Retinal pigment epithelial cell (primary cell): ENCODE data around the gene NPEPL1.

Experiments used
- DNase-seq: peaks from one replicate; pipeline ENCODE4 v3.0.0-alpha.2; 2010; ENCODE audit warnings: low read depth
- H3K4me3 ChIP-seq: 2 replicates; pipeline ENCODE4 v1.5.1; 2011; ENCODE audit warnings: mild to moderate bottlenecking, low read length, control low read depth, moderate library complexity
- CTCF ChIP-seq: conservative IDR thresholded peaks from 2 replicates; pipeline ENCODE4 v1.5.1; 2011; ENCODE audit warnings: low read depth, low read length, control low read depth, inconsistent platforms

NPEPL1 gene

GRCh38 chr20:58685988-58686387 is 6.6 kb upstream of the NPEPL1 start:
- TF ChIP-seq CTCF: no peak
- no peak for DNase-seq

GRCh38 chr20:58688414-58688813 is 4.2 kb upstream of the NPEPL1 start:
- no peak for TF ChIP-seq CTCF
- no peak for DNase-seq
- H3K4me3 ChIP-seq: no peak overlapping the region

More at GRCh38 chr20:58685988-58686387, 6.6 kb upstream of the NPEPL1 start:
- no peak overlapping the region for H3K4me3 ChIP-seq

GRCh38 chr20:58688840-58689239 is 3.8 kb upstream of the NPEPL1 start:
- no peak for DNase-seq
- H3K4me3 ChIP-seq: no peak overlapping the region
- no peak for TF ChIP-seq CTCF

DNA sequence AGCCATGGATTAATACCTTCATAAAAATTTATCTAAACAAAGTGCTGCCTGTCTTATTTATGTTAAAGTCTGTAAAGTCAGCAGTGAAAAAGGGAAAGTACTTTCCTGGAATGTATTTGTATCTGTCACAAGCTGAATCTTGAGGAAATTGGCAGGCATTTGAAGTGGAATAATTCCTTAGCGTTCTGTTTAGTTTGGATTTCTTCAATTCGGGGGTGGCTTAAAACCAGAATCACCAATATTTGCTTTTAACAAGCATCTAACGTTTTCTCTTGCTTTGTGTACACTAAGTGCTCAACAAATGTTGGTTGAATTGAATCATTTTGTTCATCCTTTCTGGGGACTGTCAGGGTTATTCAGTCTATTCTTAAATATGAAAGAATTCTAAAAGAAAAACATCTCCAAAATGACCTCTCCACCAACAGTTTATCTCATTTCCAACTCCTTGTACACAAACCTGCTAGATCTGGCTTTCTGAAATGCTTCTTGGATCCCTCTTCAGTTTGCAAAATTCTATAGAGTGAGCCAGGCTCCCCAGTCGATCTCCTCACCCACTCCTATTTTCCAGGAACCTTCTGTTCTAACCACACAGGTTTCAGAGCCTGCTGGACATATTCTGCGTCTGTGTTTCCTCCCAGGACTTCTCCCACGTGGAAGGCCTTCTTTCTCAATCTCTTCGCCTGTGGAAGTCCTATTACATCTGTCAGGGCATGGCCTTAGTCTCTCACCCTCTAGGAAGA is 2.0 kb upstream of the NPEPL1 start:
- H3K4me3 ChIP-seq: no peak overlapping the region
- DNase-seq: no peak
- TF ChIP-seq CTCF: no peak

GRCh38 chr20:58691773-58692578 is 624 bp upstream of the NPEPL1 start:
- no peak overlapping the region for H3K4me3 ChIP-seq
- DNase-seq: no peak
- no peak for TF ChIP-seq CTCF

DNA sequence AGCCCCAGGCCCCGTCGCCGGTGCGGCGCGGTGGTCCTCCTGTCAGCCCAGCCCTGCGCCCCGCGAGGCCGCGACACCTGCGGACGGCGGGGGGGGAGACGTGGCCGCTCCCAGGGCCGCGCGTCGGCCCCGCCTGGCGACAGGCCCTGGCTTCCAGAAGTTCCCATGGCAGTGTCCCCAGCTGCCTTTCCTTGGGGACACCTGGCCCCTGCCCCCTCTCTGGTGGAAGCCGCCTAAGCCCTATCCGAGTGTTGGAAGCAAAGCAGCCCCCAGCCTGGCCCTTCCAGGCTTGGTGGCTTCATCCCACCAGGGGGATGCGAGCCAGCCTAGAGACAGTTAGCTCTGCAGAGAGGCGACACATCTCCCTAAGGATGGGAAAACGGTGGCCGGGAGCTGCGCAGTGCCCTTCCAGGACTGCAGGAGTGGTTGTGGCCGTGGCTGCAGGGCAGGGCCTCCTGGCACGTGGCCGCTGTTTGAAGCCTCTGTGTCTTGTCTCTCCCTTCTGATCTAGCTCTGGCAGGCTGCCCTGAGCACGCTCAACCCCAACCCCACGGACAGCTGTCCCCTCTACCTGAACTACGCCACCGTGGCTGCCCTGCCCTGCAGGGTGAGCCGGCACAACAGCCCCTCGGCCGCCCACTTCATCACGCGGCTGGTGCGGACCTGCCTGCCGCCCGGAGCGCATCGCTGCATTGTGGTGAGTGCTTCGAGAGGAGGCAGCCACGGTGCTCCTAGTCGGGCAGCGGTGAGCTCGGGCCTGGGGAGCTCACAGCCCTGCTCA is 816 bp downstream of the NPEPL1 start:
- DNase-seq: no peak
- no peak for TF ChIP-seq CTCF

More for the DNA sequence above, 816 bp downstream of the NPEPL1 start:
- peak overlapping the region; percentile 33 for H3K4me3 ChIP-seq
